Caki2 (cell line): ENCODE measurements around the gene CITED4. TPM values are rescaled to one million over a fixed set of nuclear protein-coding genes. Genes with fewer than 3 reads are reported as not detected.
"Not testable (repeated sequence)": the region's sequence is repeated elsewhere in the genome, so short reads cannot be mapped to it uniquely, and the experiment has no call there.

Experiments
- DNase-seq: peaks from one replicate; pipeline ENCODE4 v3.0.0-alpha.2; 2015; ENCODE audit warnings: low read depth
- in situ Hi-C: cut with HindIII; loops from 2 replicates; pipeline ENCODE4 v1.10.0; 2016; ENCODE audit warnings: low sequenced_read_pairs, low pct_unique_long_range_greater_than_20kb, mixed read lengths
- total RNA-seq: library from RNA; depleted of rRNA; stranded (reverse); fragments of >200 nt; shearing (Covaris generic); gene quantifications from 2 replicates; pipeline ENCODE4 v1.2.3, GENCODE V29; 2014; ENCODE audit warnings: low replicate concordance; rRNA removed

CITED4 gene, protein sequence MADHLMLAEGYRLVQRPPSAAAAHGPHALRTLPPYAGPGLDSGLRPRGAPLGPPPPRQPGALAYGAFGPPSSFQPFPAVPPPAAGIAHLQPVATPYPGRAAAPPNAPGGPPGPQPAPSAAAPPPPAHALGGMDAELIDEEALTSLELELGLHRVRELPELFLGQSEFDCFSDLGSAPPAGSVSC
- total RNA-seq: 10.6 and 28.3 TPM in 2 replicates

DNA sequence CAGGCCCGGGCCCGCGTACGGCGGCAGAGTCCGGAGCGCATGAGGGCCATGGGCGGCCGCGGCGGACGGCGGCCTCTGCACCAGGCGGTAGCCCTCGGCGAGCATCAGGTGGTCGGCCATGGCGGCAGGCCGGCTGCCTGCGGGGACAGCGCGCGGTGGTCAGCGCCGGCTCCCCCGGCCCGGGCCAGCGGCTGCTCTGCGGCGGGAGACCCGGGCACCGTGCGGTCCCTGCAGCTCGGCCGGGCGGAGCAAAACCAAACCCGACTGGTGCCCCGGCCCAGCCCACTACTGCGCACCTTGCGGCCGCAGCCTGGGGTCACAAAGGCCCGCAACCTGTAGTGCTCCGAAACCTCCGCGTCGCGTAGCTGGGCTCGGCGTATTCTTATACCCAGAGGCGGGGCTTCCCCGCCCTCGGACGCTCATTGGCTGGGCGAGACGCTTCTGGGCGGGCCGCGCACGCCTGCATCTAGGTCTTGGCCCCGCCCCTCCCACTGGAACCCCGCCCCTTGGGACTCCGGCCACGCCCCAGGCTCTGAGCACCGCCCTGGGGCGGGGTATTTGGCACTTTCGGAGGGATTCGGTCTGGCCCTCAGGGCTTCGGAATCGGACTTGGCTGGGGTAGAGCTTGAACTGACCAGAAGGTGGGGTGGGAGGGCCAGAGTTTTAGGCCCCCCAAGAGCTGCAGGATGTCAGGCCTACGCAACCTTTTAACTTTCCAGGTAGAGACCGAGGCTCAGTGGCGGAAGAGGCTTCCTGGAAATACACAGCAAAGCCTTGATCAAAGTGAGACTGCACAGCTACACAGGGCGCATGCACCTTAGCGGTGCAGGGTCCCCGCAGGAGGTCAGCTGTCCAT is at the start of gene CITED4:
Gene CITED4 (minus strand): TSS at position 356 of the 856 bp plus-strand sequence. CDS start 236 bp downstream, at position 120.
- in situ Hi-C loops: no loop called here
- DNase-seq: peak; percentile 90

GRCh38 chr1:40911105-40911504 is 48.9 kb upstream of the CITED4 start:
- no peak for DNase-seq
- in situ Hi-C loops: no loop called here

DNA sequence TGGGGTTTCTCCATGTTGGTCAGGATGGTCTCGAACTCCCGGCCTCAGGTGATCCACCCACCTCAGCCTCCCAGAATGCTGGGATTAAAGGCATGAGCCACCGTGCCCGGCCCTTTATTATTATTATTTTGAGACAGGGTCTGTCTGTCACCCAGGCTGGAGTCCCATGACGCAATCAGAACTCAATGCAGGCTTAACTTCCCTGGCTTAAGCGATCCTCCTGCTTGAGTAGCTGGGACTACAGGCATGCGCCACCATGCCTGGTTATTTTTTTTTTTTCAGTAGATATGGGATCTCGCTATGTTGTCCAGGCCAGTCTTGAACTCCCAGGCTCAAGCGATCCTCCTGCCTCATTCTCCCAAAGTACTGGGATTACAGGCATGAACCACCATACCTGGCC is 47.1 kb upstream of the CITED4 start:
- in situ Hi-C loops: no loop called here
- DNase-seq: no peak

DNA sequence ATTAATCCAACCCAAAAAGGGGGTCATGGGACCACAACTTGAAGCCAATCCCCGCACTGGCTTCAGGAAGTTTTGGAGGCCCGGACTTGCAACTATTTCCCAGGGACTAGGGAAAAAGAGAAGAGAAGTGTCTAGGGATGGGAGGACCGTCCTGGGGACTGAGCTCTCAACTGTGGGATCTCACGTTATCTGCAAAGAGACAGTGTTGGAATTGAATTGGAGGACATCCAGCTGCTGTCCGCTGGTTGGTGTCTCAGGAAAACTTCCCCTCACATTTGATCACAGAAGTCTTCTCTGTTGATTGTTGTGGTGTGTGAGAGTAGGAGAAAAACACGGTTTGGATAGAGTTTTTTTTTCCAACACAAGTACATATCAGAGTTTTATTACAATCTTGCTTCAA is 46.2 kb upstream of the CITED4 start:
- no peak for DNase-seq
- in situ Hi-C loops: no loop called here

GRCh38 chr1:40907899-40908298 is 45.7 kb upstream of the CITED4 start:
- in situ Hi-C loops: no loop called here

DNA sequence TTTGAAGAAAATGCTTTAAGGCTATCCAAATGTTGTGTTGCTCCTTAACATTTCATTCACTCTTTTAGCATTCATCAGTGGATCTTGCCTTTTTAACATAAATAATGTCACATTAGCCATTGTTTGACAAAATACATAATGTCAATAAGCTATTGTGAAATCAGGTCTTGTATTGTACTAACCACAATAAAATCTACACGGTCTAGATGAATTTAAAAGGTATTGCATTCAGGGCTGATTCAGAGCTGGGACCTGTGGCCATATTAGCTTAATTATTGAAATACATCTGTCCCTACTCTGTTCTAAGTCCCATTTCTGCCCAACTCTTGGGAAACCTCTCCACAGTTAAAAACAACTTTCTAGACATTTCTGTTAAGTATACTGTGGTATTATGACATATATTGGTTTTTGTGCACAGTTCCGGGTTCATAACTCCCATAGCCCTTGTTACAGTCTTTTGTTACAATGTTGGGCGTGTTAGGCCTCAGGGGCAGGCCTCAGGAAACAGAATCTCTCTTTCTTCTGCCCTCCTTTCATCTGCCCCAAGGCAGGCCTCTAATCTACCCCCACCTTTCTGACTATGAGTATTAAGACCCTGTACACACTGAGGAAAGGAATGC is 44.7 kb upstream of the CITED4 start:
- no peak for DNase-seq
- in situ Hi-C loops: no loop called here

More at GRCh38 chr1:40907899-40908298, 45.7 kb upstream of the CITED4 start:
- no peak for DNase-seq

- in situ Hi-C loops: no loop called here
- DNase-seq: no peak
Measured at GRCh38 chr1:40905061-40905460, 42.9 kb upstream of the CITED4 start.

DNA sequence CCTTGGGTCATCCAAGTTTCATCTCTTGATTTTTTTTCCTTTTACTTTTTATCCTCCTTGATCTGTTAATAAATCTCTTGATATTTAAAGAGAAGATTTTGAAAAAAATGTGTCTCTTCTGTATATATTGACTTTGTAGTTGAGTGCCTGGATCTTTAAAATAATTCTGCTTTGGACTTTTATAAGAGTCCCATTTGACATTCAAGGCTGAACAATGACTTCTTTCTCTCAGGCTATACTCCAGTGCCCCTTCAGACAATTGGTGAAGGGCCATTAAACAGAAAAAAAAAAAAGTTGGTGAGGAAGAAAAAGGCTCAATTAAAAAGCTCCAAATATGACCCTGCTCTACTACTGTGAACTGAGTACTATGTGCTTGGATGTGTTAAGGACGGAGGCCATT is 40.9 kb upstream of the CITED4 start:
- in situ Hi-C loops: no loop called here

GRCh38 chr1:40901886-40902852 is 40.0 kb upstream of the CITED4 start:
- in situ Hi-C loops: no loop called here
- DNase-seq: peak; percentile 60

More for the DNA sequence above, 40.9 kb upstream of the CITED4 start:
- no peak for DNase-seq

DNA sequence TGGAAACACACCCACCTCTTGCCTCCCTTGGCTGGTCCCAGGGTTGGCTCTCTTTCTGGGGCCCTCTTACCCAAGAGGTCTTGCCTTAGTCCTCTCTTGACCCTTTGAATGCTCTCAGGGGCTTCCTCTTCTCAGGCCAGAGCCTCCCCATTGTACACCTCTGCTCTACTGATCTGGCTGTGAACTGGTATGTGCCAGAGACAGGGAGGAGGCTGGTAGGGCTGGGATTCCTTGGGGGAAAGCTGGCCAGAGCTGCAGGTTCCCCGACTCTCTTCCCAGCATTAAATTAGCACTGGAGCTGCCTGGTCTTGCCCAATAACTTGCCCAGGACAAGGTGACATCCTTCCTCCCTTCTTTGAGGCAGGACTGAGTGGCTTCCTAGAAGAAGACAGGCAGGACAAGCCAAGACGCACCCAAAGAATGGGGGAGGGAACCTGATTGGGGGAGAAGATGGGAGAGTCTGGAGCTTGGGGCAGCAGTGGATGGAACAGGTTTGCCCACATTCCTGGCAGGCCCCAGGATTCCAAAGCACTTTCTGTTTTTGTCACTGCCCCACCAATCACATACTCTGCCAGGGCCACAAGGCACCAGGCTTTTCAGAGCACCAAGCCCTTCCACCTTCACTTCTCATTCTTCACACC is 37.2 kb upstream of the CITED4 start:
- in situ Hi-C loops: no loop called here

DNA sequence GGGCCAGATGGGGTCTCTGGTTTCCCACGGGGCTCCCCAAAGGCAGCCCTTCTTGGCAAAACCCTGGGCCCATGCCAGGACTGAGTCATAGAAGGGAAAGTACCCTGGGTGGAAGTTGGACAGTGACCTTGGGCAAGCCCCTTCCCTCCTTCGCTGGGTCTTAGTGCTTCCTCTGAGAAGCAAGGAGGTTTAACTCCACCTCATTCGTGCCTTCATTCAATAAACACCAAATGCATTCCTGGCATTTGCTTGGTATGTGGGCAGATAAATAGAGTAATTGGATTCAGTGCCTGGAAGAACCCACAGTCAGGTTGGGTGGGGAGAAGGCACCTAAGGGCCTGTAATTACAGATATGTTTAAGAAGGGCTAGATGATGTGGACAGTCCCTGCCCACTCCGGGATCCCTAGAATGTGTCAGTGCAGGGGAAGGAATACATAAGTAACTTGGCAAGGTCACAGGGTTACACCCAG is 36.3 kb upstream of the CITED4 start:
- in situ Hi-C loops: no loop called here
- DNase-seq: peak; percentile 89

More for the DNA sequence above, 37.2 kb upstream of the CITED4 start:
- no peak for DNase-seq

GRCh38 chr1:40897513-40897912 is 35.4 kb upstream of the CITED4 start:
- in situ Hi-C loops: no loop called here

GRCh38 chr1:40896482-40896881 is 34.3 kb upstream of the CITED4 start:
- DNase-seq: no peak
- in situ Hi-C loops: no loop called here

More at GRCh38 chr1:40897513-40897912, 35.4 kb upstream of the CITED4 start:
- DNase-seq: peak; percentile 89

DNA sequence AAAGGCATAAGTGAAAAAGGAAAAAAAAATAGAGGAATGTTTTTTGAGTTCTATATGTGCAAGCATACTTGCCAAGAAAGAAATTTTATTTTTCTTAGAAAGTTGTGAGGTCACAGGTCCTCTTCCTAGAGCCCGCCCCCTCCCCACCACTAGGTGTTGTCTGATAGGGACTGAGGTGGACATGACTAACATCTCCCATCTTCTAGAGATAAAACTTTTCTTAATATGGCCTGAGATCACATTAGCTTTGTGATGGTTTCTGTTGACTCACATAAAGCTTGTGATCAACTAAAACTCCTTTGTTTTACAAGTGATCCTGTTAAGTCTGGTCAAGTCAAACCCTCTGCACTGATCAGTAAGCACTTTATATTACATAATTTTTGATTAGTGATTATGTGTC is 33.4 kb upstream of the CITED4 start:
- DNase-seq: no peak
- in situ Hi-C loops: no loop called here

DNA sequence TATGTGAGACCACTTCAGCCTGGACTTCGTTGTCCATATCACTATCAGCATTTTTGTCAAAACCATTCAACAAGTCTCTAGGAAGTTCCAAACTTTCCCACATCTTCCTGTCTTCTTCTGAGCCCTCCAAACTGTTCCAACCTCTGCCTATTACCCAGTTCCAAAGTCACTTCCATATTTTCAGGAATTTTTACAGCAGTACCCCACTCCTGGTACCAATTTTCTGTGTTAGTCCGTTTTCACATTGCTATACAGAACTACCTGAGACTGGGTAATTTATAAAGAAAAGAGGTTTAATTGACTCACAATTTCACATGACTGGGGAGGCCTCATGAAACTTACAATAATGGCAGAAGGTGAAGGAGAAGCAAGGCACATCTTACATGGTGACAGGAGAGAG is 32.7 kb upstream of the CITED4 start:
- DNase-seq, in situ Hi-C loops: not testable (repeated sequence)

- in situ Hi-C loops: no loop called here
- no peak for DNase-seq
Measured at GRCh38 chr1:40894455-40894854, 32.3 kb upstream of the CITED4 start.

- in situ Hi-C loops: no loop called here
- no peak for DNase-seq
Measured at GRCh38 chr1:40893946-40894345, 31.8 kb upstream of the CITED4 start.
